GM21786 (cell line): ENCODE results near the gene MIR17HG.

Source experiments
- ATAC-seq: cut with Tn5 transposase; IDR thresholded peaks from one replicate; pipeline ENCODE4 v1.9.1; 2021; ENCODE audit not compliant: unreplicated experiment

MIR17HG gene

GRCh38 chr13:91368101-91368500, 20.6 kb downstream of the MIR17HG start:
- no peak for ATAC-seq

DNA sequence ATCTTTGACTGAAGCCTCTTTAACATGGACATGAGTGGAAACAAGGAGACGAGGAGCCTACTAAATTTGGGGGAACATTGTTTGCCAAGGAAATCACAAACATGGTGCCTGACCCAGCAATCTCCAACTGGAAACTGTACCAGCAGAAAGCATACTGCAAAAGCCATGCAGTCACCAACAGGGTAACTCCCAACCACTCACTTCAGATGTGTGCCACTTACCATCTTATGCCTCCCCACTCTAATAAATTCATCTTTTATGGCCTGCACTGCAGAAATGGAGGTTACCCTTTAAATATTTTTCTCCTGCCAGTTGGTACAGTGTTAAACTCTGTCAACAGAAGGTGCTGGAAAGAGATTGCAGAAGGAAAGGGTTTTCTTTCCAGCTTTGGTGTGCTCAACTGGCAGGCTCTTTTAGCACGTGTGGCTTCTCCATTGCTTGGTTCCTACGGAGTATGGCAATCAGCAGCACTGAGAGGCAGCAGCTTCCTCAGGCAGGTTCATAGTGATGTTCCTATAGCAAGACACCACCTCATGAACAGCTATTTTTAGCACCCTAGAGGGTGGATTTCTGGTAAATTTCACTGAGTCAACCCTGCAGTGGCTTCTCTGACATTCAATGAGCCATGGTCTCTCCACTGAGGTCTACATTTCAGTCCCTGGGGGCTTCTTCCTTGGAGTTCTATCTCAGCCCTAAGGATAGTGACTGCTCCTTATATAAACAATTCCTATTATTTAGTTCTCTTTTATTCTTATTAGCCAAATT, 21.4 kb downstream of the MIR17HG start:
- no peak for ATAC-seq

DNA sequence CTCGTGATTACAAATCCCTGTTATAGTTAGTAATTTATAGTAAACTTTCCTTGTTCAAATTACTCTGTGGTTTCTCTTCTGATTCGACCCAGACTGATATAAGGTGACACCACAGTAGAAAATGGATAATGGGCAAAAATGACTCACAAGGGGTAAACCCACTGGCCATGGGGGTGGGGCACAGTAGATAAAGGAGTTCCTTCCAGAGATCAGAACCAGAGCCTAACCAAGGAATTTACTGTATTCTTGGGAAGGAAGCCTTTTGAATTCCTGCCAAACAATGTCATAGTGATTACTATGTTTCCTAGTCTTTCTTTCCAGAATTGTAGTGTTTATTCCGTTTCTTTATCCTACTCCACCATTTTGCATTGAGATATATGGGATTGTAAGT, 21.9 kb downstream of the MIR17HG start:
- ATAC-seq: peak; percentile 32

DNA sequence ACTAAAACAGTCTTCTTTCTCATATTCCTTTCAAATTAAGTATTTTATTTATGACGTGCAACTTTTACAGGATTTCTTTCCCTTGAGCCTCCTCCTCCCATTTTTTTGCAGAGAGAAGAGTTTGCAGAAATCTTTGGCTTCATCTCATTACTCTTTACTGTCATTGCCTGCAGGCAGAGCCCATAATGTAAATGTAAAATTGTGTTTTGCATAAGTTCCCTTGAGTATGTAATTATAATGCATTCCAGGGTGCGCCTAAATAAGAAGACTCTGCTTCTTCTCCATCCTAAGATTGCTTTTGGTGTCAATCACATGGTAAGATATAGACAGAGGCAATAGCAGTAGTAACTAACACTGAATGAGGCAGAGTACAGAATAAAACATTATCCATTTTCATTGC, 23.0 kb downstream of the MIR17HG start:
- ATAC-seq: no peak

- no peak for ATAC-seq
Measured at GRCh38 chr13:91372911-91373310, 25.4 kb downstream of the MIR17HG start.

DNA sequence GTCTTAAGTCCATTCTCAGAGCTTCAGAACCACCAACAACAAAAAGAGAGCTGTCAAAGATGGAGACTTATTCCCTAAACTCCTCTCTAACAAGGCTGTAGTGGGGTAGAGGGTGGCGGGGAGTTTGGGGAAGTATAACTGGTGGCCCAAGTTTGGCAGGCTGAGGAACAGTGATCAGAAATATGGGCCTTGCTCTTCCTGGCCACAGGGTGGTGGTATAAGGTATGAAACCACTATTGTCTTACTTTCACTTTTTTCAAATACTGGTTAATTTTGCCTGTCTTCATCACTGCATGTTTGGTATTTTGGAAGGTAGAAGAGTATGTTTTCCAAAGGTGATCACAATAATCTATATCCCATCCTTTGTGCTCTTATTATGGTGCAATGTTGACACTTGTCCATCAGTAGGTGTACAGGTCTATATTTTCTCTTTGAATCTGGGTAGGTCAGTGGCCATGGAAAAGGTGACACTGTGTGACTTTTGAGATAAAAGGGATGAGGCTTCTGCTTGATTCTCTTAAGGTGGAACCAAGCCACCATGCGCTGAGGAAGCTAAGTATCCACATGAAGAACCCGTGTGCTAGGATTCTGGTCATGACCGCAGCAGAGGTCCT, 27.7 kb downstream of the MIR17HG start:
- ATAC-seq: peak; percentile 99

GRCh38 chr13:91381371-91381770, 33.9 kb downstream of the MIR17HG start:
- ATAC-seq: peak; percentile 59

DNA sequence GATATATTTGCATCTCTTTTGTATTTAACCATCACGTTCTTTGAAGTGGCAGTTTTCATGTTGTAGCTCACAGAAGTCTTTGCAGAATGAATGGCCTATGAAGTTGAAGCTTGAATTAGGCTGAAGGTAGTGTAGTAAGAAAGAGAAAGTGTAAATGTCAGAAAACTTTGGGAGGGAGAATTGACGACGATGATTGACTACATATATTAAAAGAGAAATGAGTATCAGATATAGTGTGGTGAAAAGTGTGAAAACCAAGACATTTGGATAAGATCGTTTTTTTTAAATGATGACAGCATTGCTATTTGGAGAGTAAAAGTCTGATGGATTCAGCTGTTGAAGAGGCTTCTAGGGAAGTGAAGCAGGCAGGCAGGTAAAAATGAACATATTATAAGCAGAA, 36.3 kb downstream of the MIR17HG start:
- ATAC-seq: no peak

DNA sequence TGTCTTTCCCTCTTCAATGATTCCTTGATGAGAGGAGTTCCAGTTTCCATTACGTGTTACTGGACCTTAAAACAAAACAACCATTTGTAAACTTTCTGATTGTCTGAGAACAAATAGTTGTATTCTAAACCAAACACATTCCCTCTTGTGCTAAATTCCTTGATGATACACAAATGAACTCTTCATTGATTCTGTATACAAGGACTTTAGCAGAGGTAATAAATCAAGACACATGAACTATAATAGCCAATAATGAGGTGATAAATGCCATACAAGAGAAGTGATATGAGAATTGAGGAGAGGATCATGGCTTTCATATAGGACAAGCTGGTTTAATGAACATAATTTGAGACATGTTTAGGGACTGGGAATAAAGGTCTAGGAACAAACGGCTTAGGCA, 37.4 kb downstream of the MIR17HG start:
- no peak for ATAC-seq

- ATAC-seq: no peak
Measured at GRCh38 chr13:91389186-91389585, 41.7 kb downstream of the MIR17HG start.

DNA sequence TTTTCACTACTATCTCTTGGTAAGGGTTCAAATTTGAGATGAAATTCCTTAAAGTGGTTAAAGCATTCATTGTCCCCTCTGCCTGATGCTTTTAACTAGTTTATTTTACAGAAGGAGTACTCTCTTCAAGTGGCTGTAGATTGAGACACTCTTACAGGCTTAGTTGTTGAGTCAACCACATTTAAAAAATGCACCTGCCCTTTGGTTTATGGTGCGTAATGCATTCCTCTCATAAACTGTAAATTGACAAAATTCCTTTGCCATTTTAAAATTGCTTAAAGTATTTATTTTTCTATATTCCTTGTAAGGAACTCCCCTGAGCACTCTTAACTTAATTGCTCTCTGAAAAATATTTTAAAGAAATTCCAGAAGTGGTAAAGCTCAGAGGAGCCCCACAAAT, 50.1 kb downstream of the MIR17HG start:
- ATAC-seq: no peak

DNA sequence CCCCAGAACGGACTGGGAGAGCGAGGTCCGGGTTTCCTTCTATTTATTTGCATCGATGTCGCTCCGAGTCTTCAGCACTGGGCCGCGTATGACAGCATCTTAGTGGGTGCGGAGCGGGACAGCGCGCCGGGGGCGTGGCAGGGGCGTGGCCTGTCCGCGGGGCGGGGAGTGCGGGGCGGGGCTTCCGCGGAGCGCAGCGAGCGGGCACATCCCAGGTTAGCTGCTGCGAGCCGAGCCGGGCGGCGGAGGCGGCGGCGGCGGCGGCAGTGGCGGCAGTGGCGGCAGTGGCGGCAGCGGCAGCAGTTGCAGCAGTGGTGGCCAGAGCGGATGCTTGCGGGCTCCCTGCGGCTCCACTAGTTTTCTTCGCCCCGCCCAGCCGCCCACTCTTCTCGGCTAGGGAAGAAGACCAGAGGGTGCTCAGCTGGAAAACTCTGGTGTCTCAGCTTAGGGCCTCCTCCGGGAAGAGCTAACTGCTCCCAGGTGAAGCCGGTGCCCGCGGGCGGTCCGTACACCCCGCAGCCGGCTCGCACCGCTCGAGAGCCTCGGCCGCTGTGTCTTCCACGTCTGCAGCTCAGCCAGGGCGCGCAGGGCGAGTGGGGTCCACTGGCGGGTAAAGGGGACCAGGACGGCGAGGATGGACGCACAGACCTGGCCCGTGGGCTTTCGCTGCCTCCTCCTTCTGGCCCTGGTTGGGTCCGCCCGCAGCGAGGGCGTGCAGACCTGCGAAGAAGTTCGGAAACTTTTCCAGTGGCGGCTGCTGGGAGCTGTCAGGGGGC, 51.1 kb downstream of the MIR17HG start, which contains the start of gene GPC5:
Gene GPC5, plus strand, starts transcription at position 209 of the 776 bp plus-strand sequence.
- peak; percentile 89 for ATAC-seq

- ATAC-seq: peak; percentile 15
Measured at GRCh38 chr13:91399189-91400062, 51.9 kb downstream of the MIR17HG start.

DNA sequence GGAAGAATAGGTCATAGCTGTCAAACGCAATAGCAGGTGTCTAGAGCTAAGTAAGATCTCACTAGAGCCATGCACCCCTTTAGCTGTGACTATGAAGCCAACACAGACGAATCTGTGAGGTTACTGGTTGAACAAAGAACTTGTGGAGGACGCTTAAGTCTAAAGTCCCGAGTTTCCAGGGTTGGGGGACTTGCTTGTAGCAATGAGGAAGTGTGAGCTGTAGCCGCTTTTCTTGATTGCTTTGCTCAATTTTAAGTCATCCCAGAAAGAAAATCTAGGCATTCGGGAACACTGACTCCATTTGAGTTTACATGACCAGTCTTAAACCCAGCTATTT, 52.5 kb downstream of the MIR17HG start:
- ATAC-seq: no peak

- no peak for ATAC-seq
Measured at GRCh38 chr13:91400671-91401070, 53.2 kb downstream of the MIR17HG start.

DNA sequence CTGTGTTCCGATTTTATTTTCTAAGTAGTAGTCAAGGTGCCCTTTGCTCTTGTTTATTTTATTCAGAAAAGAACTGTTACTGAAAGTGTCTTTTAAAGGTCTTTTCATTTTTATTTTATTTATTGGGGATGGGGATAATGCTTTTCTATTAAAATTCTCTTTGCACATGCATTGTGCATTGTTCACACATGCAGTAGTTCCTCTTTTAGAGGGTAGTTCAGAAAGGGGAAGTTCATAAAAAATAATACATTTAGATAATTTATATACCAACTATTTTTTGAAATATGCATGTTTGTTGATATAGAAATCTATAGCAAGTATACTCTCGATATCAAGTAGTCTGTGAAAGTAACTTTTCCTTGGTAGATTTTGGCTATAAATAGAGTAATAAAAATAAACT, 54.4 kb downstream of the MIR17HG start:
- no peak for ATAC-seq
